H1 (cell line): ENCODE results near the gene TMEM130. TPM values are rescaled to one million over a fixed set of nuclear protein-coding genes. Genes with fewer than 3 reads are reported as not detected.

Experiments
- BACH1 ChIP-seq: IDR thresholded peaks from 2 replicates; pipeline ENCODE4 v1.6.1; 2012; ENCODE audit warnings: low read length, improper control_type of control experiment
- BRCA1 ChIP-seq: IDR thresholded peaks from 2 replicates; pipeline ENCODE4 v1.6.1; 2012; ENCODE audit warnings: low read depth, low read length, improper control_type of control experiment
- CHD1 ChIP-seq: IDR thresholded peaks from 2 replicates; pipeline ENCODE4 v1.6.1; 2012; ENCODE audit warnings: low read depth, low read length, improper control_type of control experiment
- FOSL1 ChIP-seq: IDR thresholded peaks from 2 replicates; pipeline ENCODE4 v1.6.1; 2011; ENCODE audit warnings: mild to moderate bottlenecking, low read depth, low read length, moderate library complexity; ENCODE audit not compliant: insufficient read depth
- GABPA ChIP-seq: IDR thresholded peaks from 2 replicates; pipeline ENCODE4 v1.6.1; 2011; ENCODE audit warnings: mild to moderate bottlenecking, low read length, moderate library complexity, borderline replicate concordance; ENCODE audit not compliant: insufficient read depth
- PHF8 ChIP-seq: fragments of 200-600 bp; sonication (generic); conservative IDR thresholded peaks from 2 replicates; pipeline ENCODE4 v1.7.1; 2012; ENCODE audit warnings: low read depth, mild to moderate bottlenecking, inconsistent platforms, low read length, moderate library complexity
- SP1 ChIP-seq: IDR thresholded peaks from 2 replicates; pipeline ENCODE4 v1.6.1; 2011; ENCODE audit warnings: low read depth, low read length
- SRF ChIP-seq: IDR thresholded peaks from 2 replicates; pipeline ENCODE4 v1.6.1; 2011; ENCODE audit warnings: mild to moderate bottlenecking, low read depth, low read length, moderate library complexity
- SUZ12 ChIP-seq: fragments of 200-600 bp; sonication (generic); IDR thresholded peaks from 2 replicates; pipeline ENCODE4 v1.6.1; 2012; ENCODE audit warnings: mild to moderate bottlenecking, inconsistent platforms, low read length, moderate library complexity, mixed read lengths
- TCF12 ChIP-seq: IDR thresholded peaks from 2 replicates; pipeline ENCODE4 v1.6.1; 2011; ENCODE audit warnings: low read depth, mild to moderate bottlenecking, low read length
- YY1 ChIP-seq: IDR thresholded peaks from 2 replicates; pipeline ENCODE4 v1.6.1; 2011; ENCODE audit warnings: low read depth, mild to moderate bottlenecking, low read length
- polyA plus RNA-seq, 7 experiments: library from polyadenylated mRNA; depleted of rRNA in 3 of 7; stranded (reverse) in 5 of 7; unstranded in 2 of 7; fragments of >200 nt in 5 of 7; fragments of 200-250 nt in 2 of 7; gene quantifications; 1 replicate in 5 of 7; 2 replicates in 1 of 7; 4 replicates in 1 of 7; pipeline versions ENCODE4 v1.2.1 to v1.2.3, GENCODE V29; 2011 to 2013; ENCODE audit warnings: missing spikeins in 2 of 7, mixed read lengths in 2 of 7
- total RNA-seq: library from RNA; stranded (reverse); fragmentation: NEBNext Ultra II Directional; extraction: Animal tissue kit (Norgen Biotek cat#: 25700); gene quantifications from 2 replicates; pipeline ENCODE4 v1.2.1, GENCODE V29; 2021
- TF ChIP-seq, protein P1 (sequence below): fragments of 300-600 bp; sonication (generic); IDR thresholded peaks from 2 replicates; pipeline ENCODE4 v1.7.1; 2012; ENCODE audit warnings: low read length, moderate library complexity, mild to moderate bottlenecking, inconsistent platforms; ENCODE audit not compliant: insufficient replicate concordance

TMEM130 gene
- total and polyA plus RNA-seq, 2 of the 8 experiments (the other 6 are each of a cell fraction or from before 2014, with no cell fraction given) = 2.9 to 6.6 TPM

GRCh38 chr7:98864731-98865453, 4.9 kb downstream of the TMEM130 start (continued):
- TF ChIP-seq, protein P1, sequence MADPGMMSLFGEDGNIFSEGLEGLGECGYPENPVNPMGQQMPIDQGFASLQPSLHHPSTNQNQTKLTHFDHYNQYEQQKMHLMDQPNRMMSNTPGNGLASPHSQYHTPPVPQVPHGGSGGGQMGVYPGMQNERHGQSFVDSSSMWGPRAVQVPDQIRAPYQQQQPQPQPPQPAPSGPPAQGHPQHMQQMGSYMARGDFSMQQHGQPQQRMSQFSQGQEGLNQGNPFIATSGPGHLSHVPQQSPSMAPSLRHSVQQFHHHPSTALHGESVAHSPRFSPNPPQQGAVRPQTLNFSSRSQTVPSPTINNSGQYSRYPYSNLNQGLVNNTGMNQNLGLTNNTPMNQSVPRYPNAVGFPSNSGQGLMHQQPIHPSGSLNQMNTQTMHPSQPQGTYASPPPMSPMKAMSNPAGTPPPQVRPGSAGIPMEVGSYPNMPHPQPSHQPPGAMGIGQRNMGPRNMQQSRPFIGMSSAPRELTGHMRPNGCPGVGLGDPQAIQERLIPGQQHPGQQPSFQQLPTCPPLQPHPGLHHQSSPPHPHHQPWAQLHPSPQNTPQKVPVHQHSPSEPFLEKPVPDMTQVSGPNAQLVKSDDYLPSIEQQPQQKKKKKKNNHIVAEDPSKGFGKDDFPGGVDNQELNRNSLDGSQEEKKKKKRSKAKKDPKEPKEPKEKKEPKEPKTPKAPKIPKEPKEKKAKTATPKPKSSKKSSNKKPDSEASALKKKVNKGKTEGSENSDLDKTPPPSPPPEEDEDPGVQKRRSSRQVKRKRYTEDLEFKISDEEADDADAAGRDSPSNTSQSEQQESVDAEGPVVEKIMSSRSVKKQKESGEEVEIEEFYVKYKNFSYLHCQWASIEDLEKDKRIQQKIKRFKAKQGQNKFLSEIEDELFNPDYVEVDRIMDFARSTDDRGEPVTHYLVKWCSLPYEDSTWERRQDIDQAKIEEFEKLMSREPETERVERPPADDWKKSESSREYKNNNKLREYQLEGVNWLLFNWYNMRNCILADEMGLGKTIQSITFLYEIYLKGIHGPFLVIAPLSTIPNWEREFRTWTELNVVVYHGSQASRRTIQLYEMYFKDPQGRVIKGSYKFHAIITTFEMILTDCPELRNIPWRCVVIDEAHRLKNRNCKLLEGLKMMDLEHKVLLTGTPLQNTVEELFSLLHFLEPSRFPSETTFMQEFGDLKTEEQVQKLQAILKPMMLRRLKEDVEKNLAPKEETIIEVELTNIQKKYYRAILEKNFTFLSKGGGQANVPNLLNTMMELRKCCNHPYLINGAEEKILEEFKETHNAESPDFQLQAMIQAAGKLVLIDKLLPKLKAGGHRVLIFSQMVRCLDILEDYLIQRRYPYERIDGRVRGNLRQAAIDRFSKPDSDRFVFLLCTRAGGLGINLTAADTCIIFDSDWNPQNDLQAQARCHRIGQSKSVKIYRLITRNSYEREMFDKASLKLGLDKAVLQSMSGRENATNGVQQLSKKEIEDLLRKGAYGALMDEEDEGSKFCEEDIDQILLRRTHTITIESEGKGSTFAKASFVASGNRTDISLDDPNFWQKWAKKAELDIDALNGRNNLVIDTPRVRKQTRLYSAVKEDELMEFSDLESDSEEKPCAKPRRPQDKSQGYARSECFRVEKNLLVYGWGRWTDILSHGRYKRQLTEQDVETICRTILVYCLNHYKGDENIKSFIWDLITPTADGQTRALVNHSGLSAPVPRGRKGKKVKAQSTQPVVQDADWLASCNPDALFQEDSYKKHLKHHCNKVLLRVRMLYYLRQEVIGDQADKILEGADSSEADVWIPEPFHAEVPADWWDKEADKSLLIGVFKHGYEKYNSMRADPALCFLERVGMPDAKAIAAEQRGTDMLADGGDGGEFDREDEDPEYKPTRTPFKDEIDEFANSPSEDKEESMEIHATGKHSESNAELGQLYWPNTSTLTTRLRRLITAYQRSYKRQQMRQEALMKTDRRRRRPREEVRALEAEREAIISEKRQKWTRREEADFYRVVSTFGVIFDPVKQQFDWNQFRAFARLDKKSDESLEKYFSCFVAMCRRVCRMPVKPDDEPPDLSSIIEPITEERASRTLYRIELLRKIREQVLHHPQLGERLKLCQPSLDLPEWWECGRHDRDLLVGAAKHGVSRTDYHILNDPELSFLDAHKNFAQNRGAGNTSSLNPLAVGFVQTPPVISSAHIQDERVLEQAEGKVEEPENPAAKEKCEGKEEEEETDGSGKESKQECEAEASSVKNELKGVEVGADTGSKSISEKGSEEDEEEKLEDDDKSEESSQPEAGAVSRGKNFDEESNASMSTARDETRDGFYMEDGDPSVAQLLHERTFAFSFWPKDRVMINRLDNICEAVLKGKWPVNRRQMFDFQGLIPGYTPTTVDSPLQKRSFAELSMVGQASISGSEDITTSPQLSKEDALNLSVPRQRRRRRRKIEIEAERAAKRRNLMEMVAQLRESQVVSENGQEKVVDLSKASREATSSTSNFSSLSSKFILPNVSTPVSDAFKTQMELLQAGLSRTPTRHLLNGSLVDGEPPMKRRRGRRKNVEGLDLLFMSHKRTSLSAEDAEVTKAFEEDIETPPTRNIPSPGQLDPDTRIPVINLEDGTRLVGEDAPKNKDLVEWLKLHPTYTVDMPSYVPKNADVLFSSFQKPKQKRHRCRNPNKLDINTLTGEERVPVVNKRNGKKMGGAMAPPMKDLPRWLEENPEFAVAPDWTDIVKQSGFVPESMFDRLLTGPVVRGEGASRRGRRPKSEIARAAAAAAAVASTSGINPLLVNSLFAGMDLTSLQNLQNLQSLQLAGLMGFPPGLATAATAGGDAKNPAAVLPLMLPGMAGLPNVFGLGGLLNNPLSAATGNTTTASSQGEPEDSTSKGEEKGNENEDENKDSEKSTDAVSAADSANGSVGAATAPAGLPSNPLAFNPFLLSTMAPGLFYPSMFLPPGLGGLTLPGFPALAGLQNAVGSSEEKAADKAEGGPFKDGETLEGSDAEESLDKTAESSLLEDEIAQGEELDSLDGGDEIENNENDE = no peak
- TF ChIP-seq PHF8 (no peak), SUZ12 (no peak), YY1 (no peak), BRCA1 (no peak), SRF (no peak), SP1 (no peak), CHD1 (no peak), BACH1 (no peak), FOSL1 (no peak), TCF12 (no peak), GABPA (no peak)
